GM21528 (cell line): ENCODE measurements around the gene FOXL3.

Experiments
- ATAC-seq: cut with Tn5 transposase; IDR thresholded peaks from one replicate; pipeline ENCODE4 v1.9.1; 2021; ENCODE audit warnings: mild to moderate bottlenecking, moderate library complexity; ENCODE audit not compliant: unreplicated experiment, low FRiP score

Gene FOXL3

DNA sequence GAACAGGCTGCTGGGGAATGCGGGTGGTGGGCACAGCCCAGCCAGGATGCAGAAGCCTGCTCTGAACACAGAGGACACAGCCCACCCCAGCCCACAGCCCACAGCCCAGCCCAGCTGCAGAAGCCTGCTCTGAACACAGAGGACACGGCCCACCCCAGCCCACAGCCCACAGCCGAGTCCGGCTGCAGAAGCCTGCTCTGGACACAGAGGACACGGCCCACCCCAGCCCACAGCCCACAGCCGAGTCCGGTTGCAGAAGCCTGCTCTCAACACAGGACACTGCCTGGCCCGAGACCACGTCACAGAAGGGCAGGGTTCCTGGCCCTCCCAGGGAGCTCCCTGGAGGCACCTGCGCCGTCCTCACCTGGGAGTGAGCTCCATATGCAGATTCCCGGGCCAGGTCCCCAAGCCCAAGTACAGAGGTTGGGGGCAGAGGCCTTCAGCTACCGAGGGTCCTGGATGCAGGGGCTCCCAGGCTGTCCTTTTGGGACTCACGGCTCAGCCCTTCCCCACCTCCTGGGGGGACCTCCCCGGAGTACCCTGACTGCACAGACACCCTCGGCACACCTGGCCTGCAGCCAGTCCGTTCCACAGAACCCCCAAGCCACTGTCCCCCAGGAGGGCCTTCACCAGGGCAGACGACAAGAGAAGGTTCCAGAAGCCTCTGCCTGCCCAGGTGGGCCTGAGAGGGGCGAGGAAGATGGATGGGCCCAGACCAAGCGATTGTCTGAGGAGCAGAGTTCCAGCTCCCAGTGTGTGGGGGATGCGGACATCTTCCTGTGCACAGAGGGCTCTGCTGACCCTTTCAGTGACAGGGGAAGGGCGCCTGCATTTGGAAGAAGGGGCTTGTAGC lies 23.7 kb upstream of the FOXL3 start:
- no peak for ATAC-seq

DNA sequence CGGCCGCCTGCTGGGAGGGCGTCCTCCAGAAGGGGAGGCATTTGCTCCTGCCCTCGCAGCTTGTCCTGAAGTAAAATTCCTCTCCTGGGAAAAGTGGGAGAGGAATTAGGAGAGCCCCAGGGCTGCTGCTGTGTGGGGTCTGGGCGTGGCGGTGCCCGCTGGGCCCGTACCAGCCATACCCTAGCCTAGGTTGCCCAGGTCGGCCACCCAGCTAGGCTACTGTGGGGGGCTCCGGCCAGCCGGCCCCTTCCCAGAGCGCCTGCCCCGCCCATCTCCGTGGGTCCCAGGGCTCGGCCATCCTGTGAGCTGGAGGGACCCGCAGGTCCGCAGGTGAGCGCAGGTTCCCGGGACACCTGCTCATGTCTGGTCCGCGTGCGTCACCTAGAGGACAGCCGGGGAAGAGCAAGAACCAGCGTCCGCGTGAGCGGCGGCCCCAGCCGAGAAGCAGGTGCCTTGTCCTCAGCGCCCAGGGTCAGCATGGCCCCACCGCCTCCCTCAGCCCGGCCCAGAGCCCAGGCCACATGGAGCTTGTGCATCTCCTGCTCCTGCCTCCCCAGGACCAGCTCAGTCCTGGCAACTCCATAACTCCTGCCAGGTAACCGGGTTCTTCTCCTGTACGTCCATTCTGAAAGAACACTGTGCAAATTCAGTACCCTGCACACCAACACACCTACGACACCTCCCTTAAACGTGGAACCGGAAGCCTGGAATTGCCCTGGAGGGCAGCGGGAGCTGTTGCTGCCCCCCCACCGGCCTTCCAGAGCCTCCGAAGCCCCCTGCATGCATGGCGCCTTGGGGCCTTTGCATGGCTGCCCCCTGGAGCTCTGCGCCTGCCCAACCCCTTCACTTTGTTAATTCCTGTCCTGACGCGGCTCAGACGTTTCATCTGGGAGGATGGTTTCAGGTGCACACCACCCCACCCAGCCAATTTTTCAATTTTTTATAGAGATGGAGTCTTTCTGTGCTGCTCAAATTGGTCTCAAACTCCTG lies 22.8 kb upstream of the FOXL3 start:
- no peak for ATAC-seq

- no peak for ATAC-seq
Measured at GRCh38 chr7:268991-269390, 21.0 kb upstream of the FOXL3 start.

DNA sequence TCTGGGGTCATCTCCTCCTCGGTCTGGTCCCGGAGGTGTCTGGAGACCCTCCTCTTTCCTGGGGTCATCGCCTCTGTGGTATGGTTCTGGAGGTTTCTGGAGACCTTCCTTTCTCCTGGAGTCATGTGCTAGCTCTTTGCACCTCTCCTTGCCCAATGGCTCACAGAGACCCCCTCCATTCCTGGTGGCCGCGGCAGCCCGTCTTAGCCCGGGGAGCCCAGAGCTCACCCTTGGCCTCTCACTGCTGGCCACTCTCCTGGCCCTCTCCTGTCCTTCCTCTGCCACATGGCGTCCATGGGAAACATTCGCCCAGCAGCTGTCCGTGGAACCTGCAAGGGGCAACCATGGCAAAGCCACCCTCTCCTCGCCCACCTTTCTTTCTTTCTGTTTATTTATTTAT lies 20.2 kb upstream of the FOXL3 start:
- no peak for ATAC-seq

- ATAC-seq, result no peak
Measured at GRCh38 chr7:270351-270983, 19.5 kb upstream of the FOXL3 start.

GRCh38 chr7:271266-272107 lies 18.5 kb upstream of the FOXL3 start:
- ATAC-seq, result no peak

DNA sequence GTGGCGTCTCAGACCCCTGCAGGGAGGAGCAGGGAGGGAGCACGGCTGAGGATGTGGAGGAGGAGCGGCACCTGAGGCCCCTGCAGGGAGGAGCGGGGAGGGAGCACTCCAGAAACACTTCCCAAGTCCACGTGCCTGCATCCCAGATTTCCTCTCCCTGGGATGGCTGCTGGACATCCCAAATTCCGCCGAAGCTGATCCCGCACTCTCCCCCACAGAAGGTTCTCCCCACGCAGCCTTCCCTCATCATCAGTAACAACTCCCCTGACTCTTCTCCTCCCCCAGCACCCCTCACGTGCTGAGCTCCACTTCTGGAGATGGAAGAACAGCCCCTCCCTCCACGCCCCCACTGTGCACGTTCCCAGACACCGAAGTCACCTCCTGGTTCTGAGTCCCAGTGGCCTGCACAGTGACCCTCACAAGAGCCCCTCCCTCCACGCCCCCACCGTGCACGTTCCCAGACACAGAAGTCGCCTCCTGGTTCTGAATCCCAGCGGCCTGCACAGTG lies 17.8 kb upstream of the FOXL3 start:
- no peak for ATAC-seq

GRCh38 chr7:272631-273030 lies 17.3 kb upstream of the FOXL3 start:
- ATAC-seq, result no peak

GRCh38 chr7:273327-273726 lies 16.6 kb upstream of the FOXL3 start:
- ATAC-seq, result no peak

DNA sequence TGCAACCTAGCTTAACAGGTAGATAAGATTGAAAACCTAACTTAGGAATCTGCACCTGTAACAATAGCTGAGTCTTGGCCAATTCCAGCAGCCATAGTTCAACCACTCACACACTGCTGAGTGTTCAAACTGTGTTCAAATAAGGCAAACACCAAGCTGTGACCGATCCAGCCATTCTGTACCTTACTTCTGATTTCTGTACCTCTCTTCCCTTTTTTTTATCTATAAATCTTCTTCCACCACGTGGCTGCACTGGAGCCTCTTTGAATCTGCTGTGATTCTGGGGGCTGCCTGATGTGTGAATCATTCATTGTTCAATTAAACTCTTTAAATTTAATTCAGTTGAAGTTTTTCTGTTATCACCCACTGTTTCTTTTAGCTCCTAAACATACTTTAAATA lies 15.7 kb upstream of the FOXL3 start:
- ATAC-seq, result no peak

GRCh38 chr7:276230-276835 lies 13.6 kb upstream of the FOXL3 start:
- no peak for ATAC-seq

DNA sequence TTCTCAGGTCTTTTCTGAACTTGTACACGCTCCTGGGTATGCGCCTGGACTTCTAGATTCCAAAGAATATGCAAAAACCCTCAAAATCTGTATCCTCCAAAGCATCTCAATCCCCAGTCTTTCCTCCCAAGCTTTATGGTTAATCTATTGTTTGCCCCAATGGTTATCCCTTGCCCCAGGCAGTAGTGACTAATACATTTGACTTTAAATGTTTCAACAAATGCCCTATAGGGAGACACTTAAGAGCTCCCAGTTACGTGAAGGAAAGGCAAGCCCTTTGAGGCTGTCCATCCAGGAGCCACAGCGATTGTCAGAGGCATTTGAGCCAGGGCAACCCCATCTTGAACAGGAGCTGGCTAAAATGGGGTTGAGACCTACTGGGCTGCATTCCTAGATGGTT lies 12.7 kb upstream of the FOXL3 start:
- no peak for ATAC-seq

DNA sequence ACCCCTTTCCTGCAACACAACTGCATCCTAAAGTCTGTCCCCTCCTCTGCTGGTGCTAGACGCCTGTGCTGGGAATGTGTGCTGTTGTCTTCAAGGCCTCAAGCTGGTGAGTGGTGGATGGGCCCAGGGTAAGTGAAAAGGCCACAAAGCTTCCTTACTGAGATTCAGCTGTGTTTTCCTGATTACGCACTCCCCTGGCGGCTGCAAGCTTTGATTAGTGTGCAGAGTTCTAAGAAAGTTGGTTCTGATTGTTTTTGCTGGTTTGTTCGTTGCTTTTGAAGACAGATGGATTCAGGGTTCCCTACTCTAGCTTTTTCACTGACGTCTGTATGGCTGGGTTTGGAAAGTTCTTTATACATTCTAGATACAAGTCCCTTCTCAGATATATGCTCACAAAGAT lies 11.9 kb upstream of the FOXL3 start:
- no peak for ATAC-seq

- ATAC-seq, result no peak
Measured at GRCh38 chr7:279821-280220, 10.1 kb upstream of the FOXL3 start.

DNA sequence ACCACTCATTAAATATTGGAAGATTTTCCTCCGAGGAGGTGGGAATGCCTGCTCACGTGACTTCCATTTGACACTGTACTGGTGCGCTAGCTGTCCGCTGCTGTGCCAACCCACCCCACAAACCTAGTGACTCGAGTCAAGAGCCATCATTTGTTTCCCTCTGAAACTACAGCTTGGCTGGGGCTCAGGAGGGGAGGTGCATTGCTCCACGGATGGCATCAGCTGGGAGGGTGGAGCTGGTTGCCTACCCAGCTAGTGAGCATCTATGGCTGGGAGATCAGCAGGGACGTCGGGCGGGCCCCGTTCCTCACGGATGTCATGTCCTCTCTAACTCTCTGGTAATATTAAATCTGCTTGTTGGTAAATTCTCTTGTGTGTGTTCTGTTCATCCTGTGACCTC lies 9.5 kb upstream of the FOXL3 start:
- ATAC-seq, result no peak

DNA sequence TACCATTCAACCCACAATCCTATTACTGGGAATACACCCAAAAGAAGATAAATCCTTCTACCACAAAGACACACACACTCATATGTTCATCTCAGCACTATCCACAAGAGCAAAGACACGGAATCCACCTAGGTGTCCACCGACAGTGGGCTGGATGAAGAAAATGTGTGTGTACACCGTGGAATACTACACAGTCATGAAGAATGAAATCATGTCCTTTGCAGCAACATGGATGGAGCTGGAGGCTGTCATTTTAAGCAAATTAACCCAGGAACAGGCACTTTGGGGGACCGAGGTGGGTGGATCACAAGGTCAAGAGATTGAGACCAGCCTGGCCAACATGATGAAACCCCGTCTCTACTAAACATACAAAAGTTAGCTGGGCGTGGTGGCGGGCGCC lies 8.3 kb upstream of the FOXL3 start:
- ATAC-seq, result no peak

GRCh38 chr7:282621-283020 lies 7.3 kb upstream of the FOXL3 start:
- ATAC-seq, result no peak

DNA sequence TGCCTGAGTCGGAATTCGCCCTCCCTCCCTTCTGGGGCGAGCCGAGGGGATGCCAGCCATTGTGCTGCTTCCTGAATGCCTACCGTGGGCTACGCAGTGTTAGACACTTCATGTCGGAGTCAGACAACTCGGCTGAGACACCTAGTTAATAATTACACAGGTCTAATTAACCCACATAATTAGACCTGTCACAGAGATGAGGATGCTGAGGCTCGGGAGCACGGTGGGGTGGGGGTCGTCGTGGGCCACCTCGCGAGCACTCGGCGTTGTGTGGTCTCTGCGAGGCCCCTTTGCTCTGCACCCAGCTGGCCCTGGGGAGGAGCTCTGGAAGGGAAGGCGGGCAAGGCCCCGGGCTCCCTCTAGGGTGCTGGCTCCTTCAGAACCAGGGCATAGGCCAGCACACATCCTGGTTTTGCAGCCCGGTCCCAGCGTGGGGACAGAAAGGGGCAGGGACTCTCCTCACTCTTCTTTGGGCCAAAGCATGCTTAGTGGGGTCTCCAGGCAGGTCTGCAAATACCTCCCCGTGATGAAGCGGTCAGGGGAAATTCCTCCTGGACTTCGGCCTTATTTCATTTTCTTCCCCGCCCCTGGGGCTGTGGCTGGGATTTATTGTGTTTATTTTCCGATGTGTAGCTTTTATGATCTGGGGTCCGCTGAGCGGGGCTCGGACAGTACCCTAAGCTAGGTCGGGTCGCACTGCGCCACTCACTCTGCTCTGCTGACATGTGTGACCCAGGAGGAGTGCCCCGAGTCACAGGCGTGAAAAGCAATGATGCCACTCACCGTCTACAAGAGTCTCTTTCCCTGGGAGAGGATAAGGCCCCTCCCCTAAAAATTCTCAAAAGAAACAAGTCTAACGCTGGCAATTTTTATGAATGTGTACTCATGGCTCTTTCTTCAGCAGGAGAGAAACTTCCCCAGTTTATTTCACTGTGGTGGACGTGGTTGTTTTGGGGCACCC lies 4.9 kb upstream of the FOXL3 start:
- no peak for ATAC-seq
